ENCODE data around the gene MROH7. TPM values are rescaled to one million over a fixed set of nuclear protein-coding genes. Genes with fewer than 3 reads are reported as not detected.

MROH7 gene
- total RNA-seq, 2 donors from 2014 or later: 15.9 to 20.4 TPM

- Histone ChIP-seq H3K4me1 (ENCODE audit: control insufficient read depth in 1 of 2, low read depth in 2 of 2) (no peaks in the 10 kb centered on the region), H3K36me3 (peaks cover 21% of the 10 kb centered on the region), H3K27ac (no peak overlapping the region), H3K27me3 (replicated peaks; ENCODE audit: insufficient read depth) (no peaks in the 10 kb centered on the region), H3K4me3 (no peak overlapping the region), H3K9me3 (no peaks in the 10 kb centered on the region)
- DNase-seq (ENCODE audit: low spot score) (no peak), ATAC-seq (ENCODE audit: insufficient number of reproducible peaks, low FRiP score, low read depth) (no peak)
- no peak for TF ChIP-seq CTCF (IDR thresholded peaks at IDR 0.05)
These were observed 104.3 kb downstream of the MROH7 start for GRCh38 chr1:54745864-54746263.

- H3K27ac ChIP-seq: no peak overlapping the region
- peaks cover 4% of the 10 kb centered on the region for H3K36me3 ChIP-seq
- TF ChIP-seq CTCF (IDR thresholded peaks at IDR 0.05): no peak
- H3K9me3 ChIP-seq: no peaks in the 10 kb centered on the region
- ATAC-seq (ENCODE audit: insufficient number of reproducible peaks, low FRiP score, low read depth): no peak
- no peak overlapping the region for H3K4me3 ChIP-seq
- no peaks in the 10 kb centered on the region for H3K27me3 ChIP-seq (replicated peaks; ENCODE audit: insufficient read depth)
- H3K4me1 ChIP-seq (ENCODE audit: control insufficient read depth in 1 of 2, low read depth in 2 of 2): no peaks in the 10 kb centered on the region
- no peak for DNase-seq (ENCODE audit: low spot score)
These were observed 106.7 kb downstream of the MROH7 start for GRCh38 chr1:54748094-54748835.

- Histone ChIP-seq H3K4me1 (ENCODE audit: control insufficient read depth in 1 of 2, low read depth in 2 of 2) (no peaks in the 10 kb centered on the region), H3K4me3 (no peak overlapping the region), H3K27ac (no peak overlapping the region), H3K36me3 (no peaks in the 10 kb centered on the region), H3K9me3 (no peaks in the 10 kb centered on the region), H3K27me3 (replicated peaks; ENCODE audit: insufficient read depth) (no peaks in the 10 kb centered on the region)
- TF ChIP-seq CTCF (IDR thresholded peaks at IDR 0.05): no peak
- ATAC-seq (ENCODE audit: insufficient number of reproducible peaks, low FRiP score, low read depth): no peak
- no peak for DNase-seq (ENCODE audit: low spot score)
These were observed 109.0 kb downstream of the MROH7 start for GRCh38 chr1:54750596-54750995.

GRCh38 chr1:54751426-54751825, 109.8 kb downstream of the MROH7 start:
- Histone ChIP-seq H3K4me3 (no peak overlapping the region), H3K9me3 (no peaks in the 10 kb centered on the region), H3K27me3 (replicated peaks; ENCODE audit: insufficient read depth) (no peaks in the 10 kb centered on the region), H3K36me3 (peaks cover 3% of the 10 kb centered on the region), H3K4me1 (ENCODE audit: control insufficient read depth in 1 of 2, low read depth in 2 of 2) (no peaks in the 10 kb centered on the region), H3K27ac (no peak overlapping the region)
- ATAC-seq (ENCODE audit: insufficient number of reproducible peaks, low FRiP score, low read depth): no peak
- no peak for DNase-seq (ENCODE audit: low spot score)
- TF ChIP-seq CTCF (IDR thresholded peaks at IDR 0.05): no peak

GRCh38 chr1:54754045-54754444, 112.5 kb downstream of the MROH7 start:
- Histone ChIP-seq H3K36me3 (peaks cover 15% of the 10 kb centered on the region), H3K9me3 (no peaks in the 10 kb centered on the region), H3K27ac (no peak overlapping the region), H3K4me3 (no peak overlapping the region), H3K27me3 (replicated peaks; ENCODE audit: insufficient read depth) (no peaks in the 10 kb centered on the region), H3K4me1 (ENCODE audit: control insufficient read depth in 1 of 2, low read depth in 2 of 2) (no peaks in the 10 kb centered on the region)
- DNase-seq (ENCODE audit: low spot score) (no peak), ATAC-seq (ENCODE audit: insufficient number of reproducible peaks, low FRiP score, low read depth) (no peak)
- no peak for TF ChIP-seq CTCF (IDR thresholded peaks at IDR 0.05)
